GM21360 (cell line): ENCODE measurements around the gene KLC1.

ENCODE experiments used
- ATAC-seq: cut with Tn5 transposase; IDR thresholded peaks from one replicate; pipeline ENCODE4 v1.9.1; 2021; ENCODE audit warnings: mild to moderate bottlenecking, moderate library complexity; ENCODE audit not compliant: unreplicated experiment

The KLC1 gene

DNA sequence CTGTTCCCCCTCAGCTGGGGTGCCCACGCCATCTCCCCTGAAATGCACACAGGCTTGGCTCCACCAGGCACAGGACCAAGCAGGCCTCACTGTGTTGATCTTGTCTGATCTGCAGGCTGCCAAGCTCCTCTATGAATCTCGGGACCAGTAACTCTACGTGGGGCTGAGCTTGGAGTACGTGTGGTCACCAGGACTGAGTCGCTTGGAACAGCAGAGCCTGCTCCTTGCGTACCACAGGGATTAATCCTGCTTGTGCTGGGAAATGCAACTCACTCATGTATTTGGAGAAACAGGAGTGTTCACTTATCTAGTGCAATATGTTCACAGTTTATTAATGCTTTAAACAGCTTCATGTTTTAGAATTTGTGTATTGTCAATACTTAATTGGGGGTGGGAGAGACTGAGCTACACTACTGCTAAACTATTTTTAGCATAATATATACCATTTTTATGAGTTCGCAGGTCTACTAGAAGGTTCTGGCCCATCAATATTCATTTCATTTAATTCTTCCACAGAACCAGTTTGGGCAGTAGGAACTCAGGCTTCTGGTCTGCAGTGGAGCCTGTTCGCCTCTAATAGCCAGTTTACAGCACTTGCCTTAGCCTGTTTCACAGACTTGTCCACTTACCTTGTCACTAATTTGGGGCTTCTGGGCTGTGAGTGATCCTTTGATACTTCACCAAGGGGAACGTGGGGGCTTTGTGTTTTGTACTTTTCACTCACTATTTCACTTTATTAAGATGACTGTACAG, 104.0 kb downstream of the KLC1 start:
- ATAC-seq: no peak

DNA sequence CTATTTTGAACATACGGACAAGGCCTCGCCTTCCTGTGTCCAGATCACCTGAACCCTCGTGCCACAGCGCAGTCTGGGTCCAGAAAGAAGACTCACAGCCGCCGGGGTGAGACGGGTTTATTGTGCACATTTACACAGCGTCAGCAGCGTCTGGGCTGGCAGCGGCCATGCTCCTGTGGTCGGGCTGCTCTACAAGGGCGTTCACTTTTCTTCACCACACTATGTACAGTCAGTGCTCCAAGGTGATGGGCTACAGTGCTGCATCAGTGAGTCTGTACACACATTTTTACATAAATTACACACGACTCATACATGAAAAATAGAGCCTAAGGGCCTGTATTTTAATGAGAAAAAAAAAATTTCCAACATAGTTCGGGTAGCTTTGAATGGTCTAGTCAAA, 104.6 kb downstream of the KLC1 start:
- ATAC-seq: no peak

DNA sequence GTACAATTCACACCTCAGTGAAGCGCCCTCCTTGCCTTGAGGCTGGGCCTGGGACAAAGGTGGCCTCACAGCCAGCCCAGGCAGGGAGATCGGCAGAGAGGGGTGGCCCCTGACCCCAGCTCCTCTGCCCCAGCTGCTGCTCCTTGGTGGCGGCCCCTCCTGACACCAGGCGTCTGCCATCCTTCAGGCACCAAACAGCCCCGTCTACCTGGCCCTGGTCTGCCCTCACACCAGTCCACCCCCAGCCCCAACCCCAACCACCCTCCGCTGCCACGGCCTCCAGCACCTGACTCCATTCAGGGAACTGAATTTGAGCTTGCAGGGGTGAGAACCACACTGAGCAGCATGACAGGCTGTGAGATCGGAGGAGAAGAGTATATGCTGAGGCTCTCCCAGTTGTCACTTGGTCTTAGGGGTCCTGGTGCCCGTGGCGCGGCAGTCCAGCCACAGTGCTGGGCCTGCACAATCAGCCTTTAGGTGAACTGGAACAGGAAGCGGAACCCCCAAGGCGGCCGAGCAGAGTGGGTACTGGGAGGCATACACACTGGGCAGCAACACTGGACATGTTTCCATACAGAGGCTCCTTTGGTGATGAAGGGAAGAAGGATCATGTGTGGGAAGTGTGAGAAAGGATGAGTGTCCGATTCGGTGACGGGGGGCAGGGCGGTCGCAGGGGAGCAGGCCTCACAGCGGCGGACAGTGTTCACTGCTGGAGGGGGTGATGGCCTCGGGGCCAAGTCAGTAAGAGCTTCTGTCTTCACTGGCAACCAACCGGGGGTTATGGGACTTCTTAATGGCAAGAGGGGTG, 105.3 kb downstream of the KLC1 start:
- no peak for ATAC-seq

DNA sequence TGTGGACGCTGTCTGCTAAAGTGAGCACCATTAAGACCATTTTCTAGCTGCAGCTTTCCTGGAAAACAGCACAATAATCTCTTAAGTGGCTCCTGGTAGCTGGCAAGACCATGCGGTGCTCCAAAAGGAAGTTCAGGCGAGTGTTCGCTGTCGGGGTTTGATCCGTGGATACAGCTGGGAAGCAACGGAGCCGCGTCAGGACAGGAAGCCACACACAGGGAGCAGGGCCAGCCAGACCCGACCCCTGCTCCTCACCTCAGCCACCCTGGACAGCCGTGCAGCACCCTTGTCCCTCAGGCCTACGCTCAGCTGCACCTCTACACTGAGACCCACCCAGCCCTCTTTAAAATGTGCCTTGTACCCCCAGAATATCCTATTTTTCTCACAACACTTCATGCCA, 106.0 kb downstream of the KLC1 start:
- ATAC-seq: no peak

DNA sequence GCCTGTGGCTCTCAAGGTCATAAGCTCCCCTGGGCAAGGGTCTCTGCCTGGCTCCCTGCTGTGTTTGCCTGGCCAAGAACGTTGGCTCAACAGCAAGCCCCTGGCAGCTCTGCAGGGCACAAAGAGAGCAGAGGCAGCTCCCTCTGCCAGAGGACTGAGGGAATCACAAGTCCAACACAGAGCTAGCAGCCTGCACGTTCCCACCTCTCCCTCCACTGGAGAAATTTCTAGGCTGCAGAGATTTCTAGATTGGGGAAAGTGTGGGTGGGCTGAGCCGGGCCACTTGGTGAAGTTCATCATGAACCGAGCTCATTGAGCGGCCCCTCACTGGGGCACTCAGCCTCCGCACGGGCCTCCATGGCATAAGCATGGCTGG, 106.4 kb downstream of the KLC1 start:
- ATAC-seq: no peak

DNA sequence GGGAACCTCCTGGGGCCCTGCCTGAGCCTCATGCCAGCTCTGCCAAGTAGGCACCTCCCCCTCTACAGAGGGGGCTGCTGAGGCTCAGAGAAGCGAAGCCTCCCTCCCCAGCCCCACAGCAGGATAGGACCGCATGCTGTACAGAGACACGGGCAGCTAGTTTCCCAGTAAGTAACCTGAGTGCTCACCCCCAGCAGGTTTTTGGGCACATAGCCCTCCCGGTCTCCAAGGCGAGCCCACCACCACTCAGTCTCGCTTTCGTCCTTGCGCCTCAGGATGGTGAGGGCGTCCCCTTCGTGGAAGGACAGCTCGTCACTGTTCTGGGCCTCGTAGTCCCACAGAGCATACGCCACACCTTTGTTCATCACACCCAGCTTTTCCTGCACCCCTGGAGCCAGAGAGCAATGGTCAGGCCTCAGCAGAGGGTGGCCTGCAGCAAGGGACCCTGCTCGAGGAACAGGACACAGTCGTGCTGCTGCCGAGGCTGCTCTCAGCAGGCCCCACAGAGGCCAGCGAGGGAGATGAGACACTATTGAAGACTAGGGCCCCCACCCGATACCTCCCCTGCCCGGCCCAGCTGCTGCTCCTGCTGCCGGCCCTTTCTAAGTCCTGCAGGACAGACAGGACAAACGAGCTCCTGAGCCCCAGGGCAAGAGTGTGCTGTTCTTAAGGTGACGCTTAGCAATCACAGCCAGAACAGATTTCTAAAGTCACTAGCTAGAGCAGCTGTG, 107.0 kb downstream of the KLC1 start:
- no peak for ATAC-seq

DNA sequence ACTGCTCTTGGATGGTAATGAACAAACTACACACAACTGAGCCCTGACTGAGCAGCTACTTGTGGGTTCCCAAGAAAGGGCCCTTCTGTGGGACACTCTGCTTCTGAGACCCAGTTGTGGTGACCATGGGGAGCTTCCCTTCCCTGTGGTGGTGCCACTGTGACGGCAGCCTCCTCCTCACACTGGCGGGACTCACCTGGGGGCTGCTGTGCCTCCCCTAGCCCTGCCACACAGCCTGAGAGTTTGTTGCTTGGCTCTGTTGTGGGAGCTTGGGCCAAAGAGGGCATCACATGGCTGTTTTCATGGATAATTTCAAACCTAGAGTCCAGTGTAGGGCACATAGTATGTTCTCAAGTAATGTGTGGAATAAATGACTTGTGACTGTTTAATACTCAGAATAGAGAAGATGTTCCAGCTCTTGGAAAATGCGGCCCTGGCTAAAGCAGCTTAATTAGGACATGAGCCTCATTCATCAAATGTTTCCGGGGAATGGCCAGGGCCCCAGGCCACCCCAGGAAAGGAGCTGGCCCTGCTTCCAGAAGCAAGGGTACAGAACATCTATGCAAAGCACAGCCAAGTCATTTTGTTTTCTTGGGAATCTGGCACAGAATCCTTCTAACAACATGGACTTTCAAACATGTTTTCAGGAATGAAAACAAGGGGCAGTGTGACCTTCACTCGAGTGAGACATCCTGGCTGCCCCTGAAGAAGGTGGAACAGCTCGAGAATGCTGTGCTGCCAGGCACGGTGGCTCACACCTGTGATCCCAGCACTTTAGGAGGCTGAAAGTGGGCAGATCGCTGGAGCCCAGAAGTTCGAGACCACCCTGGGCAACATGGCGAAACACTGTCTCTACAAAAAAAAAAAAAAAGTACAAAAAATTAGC, 107.8 kb downstream of the KLC1 start:
- ATAC-seq: no peak

DNA sequence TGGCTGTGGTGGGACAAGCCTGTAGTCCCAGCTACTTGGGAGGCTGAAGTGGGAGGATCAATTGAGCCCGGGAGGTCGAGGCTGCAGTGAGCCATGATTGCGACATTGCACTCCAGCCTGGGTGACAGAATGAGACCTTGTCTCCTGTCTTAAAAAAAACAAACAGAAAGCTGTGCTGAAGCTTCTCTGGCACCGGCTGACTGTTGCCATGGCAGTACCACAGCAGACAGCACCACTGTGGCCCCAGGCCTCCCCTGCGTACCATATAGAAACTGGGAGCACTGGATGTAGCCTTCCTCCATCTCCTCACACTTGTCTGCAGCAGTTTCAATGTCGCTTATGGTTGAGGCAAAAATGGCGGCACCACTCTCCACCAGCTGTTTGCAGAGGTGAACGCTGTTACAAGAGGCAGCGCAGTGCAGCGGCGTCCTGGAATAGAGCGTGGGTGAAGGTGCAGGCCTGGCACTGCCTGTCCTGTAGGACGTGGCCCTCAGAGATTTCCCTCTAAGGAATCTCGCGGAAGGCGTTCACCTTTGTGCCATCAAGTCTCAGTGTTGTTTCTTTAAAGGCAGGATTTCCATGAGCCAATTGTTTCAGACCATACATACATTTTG, 108.5 kb downstream of the KLC1 start:
- ATAC-seq: no peak

DNA sequence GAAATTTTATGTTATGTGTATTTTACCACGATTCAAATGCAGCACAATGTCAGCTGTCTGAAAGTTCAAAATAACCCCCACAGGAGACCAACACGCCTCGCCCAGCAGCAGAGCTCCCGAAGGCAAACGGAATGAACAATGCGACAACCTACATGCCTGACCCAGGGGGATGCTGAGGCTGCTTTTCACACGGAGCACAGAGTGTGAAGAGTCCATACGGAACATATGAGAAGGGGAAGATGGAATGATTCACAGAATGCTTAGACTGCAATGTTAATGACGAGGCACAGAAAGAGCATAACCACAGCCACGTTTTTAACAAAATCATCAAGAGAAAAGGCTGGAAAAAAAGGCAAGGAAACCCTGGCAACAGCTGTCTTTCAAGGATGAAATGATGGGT, 109.2 kb downstream of the KLC1 start:
- ATAC-seq: no peak

DNA sequence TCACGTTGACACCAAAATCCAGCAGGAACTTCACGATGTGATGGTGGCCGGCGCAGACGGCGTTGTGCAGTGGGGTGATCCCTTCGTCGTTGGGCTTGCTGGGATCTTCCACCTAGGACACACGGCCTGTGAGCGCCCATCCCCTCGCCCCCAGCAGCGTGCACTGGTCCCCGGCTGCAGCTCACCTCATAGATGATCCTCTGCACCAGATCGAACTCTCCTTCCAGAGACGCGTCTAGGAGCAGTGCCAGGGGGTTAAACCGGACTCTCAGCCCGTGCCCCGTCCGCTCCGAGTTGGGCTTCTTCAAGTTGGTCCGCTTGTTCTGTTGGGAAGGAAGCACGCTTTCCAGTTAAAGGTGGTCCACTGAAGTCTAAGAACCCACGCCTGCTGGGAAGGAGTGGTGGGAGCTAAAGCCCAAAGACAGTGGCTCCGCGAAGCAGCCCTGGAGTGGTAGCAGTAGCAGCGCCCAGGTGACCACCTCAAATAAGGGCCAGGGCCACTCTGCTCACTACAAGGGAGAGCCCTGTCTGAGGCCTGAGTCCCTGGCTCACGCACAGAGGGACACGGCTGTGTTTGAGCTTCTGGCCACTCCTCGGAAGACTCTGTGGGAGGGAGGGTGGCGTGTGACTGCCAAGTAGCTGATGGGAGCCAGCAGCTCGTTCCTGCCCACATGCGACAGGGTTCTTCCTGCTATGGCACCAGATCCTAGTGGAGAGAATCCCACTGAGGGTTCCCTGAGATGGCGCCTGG, 109.9 kb downstream of the KLC1 start:
- no peak for ATAC-seq

DNA sequence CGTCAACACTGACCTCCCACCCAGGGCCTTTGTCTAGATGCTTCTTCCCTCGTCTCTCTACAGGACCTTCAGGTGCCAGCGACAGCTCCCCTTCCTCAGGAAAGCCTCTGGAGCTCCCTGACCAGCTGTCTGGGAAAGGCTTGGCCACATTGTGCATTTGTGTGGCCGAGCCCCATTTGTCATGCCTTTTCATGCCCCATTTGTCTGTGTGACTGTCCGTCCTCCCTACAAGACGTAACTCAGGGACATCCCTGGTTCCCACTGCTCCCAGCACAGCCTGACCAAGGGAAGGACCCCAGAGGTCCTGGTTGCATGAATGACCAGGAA, 110.4 kb downstream of the KLC1 start:
- no peak for ATAC-seq

DNA sequence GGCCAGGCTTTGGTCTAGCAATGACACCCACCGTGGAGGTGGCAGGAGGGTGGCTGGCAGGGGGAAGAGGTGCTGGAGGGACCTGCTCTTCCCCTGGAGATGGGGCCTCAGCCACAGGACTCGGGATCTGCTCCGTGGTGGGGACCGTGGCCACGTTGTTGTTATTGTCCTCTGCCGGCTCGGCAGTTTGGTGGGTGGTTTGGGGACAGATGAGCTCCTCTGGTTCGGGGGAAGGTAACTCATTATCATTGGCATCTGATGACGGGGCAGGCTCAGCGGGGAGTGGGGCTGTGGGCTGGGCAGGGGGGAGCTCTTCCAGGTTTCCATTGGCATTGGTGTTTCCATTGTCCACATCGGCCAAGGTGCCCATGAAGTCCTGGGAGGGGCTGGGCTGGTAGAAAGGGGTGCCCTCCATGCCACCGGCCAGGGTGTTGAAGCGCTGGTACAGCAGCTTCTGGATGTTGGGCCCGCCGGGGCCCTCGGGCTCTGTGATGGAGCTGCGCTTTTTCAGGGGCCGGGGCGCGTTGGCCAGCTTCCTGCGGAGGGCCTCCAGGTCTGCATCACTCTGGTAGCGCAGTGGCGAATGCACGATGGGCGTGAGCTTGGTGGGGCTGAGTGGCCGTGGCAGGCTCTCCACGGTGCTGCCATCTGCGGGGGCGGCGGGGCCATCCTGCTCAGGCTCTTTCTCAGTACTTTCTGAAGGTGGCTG, 110.9 kb downstream of the KLC1 start:
- ATAC-seq: no peak

DNA sequence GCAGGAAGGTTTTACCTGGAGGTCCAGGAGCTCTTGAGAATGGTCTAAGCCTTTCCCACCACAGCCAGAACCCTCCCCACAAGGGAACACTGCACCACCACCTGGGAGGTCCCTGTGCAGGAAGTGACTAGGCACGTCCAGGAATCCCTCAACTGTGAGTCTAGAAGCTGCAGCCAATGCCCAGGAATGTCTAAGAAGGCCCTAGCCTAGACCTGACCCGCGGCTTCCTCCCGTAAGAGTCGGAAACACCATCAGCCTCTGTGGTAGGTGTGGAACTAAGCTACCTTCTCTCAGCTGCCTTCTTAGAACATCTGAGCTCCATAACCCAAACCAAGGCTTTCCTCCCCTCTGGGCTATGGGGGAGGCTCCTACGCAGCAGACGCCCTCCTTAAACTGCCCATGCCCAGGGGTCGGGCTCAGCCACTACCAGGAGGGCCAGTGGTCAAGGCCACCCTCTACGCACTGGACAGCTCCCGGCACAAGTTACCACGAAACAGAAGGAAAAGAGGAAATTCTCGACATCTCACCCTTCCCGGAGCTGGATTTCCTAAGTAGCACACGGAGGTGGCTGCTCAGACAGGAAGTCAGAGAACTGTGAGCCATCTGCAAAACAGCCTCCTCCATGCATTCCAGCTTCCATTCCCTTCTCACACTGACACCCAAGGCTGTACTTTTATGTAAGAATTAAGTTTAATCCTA, 112.1 kb downstream of the KLC1 start:
- ATAC-seq: no peak

DNA sequence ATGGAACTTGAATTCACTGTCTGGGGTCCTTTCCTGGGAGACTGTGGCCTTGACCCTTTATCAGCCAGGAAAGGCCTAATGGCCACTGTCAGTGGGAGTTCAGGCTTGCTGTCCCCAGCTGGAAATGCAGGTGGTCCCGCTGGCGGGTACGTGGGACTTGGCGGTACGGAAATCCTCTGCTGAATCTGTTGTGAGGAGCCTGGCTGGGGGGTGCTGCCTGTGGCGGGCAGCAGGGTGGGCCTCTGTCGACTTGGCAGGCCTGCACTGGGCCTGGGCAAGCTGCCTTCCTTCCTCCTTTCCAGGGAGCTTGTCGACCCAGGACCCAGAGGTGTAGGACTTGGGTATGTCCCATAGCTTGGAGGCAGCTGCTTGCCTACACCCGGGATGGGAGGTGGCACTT, 112.9 kb downstream of the KLC1 start:
- no peak for ATAC-seq

DNA sequence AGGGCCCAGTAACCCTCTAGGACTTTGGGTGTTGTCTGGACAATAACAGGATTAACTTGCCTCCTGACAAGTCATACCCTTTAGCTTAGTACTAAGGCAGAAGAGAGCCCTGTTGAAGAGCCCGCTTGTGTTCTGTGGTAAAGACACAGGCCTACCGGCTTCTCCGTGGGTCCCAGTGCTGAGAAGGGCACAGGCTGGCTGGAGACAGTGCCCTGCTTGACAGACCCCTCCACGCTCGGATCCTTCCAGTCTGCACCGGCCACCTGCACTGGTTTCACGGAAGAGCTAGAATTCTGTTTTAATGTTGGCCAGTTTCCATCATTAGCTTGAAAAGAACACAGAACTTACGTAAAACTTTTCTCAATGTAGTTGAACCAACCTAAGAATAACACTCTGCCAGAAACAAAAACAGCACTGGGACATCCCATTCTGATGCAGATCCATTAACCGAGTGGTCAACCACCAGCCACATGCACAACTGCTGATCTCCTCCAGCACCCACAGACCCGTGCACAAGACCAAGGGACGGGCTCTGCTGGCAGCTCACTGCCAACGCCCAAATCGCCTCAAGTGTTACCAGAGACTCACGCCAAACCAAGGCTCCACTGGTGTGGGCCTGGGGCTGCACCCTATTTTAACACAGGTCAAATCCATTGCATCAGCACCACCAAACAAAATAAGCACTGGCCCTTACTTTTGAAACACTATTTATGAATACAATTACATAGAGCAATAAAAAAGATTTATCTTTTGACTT, 113.7 kb downstream of the KLC1 start:
- no peak for ATAC-seq

DNA sequence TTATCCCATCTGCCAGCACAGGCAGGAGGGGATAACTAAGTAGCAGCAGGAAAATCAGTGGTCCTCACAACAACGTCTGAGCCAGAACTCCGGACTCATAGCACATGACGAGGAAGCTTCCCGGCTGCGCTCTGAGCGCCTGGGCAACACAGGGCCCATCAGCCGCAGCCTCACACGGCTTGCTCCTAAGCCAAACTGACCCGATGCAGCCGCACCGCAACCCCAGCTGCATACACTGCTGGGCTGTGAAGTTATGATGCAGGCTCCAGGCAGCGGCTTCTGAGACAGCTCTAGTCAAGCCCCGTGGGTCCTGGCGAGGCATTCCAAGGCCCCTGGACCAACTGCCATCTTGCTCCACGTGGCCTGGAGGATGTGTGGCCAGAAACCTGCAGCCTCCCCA, 114.7 kb downstream of the KLC1 start:
- no peak for ATAC-seq

DNA sequence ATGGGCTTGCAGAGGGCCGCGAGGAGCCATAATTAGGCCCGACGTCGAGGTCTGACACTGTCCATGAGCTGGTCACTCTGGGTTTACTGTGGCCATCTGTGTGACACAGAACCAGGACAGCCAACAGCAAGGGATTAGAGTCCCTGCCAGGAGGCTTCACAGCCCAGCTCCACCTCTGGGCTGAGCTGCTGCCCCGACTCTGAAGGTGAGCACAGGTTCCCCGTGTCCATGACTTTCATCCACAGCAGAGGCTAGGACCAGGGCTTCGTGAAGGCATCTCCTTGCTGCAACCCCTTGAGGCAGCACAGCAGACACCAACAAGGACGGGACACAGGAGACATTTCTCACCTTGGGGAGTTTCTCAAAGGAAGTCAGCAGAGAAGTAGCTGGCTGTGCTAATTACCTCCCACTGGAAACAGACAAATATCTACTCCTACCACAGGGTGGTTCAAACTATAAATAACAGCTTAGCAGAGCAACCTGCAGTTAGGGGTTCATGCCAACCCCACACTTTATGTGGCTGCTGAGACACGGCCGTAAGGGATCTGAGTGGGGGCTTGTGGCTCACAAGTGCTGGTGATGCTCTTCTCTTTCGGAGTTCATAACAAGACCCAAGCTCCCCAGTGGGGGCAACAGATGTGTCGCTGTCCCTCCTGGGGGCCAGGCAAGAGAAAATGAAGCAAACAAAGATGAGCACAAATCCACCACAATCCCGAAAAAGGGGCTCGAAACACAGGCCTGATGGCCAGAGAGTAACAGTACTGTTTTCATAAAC, 115.8 kb downstream of the KLC1 start:
- no peak for ATAC-seq
